Gastrocnemius medialis (tissue), 4 donors: Measurements from ENCODE around the gene UPF1.

Experiments
- POLR2A ChIP-seq, 2 donors: fragments of 450-650 bp; IDR thresholded peaks; one replicate each; pipeline ENCODE4 v1.6.1; 2017; ENCODE audit warnings: antibody characterized with exemption in 2 of 2, mild to moderate bottlenecking in 2 of 2, moderate library complexity in 2 of 2
- TF ChIP-seq, protein P1 (sequence below), 5 experiments: fragments of 450-650 bp in 3 of 5; fragments of 200-600 bp in 2 of 5; sonication (generic) in 2 of 5; IDR thresholded peaks in 4 of 5; conservative IDR thresholded peaks in 1 of 5; 1 replicate in 4 of 5; 2 replicates in 1 of 5; pipeline ENCODE4 v1.5.1; 2016 to 2019; ENCODE audit warnings: antibody characterized with exemption in 5 of 5, mild to moderate bottlenecking in 3 of 5, moderate library complexity in 3 of 5

GRCh38 chr19:18807861-18808331 is 23.9 kb upstream of the UPF1 start:
- TF ChIP-seq, protein P1, sequence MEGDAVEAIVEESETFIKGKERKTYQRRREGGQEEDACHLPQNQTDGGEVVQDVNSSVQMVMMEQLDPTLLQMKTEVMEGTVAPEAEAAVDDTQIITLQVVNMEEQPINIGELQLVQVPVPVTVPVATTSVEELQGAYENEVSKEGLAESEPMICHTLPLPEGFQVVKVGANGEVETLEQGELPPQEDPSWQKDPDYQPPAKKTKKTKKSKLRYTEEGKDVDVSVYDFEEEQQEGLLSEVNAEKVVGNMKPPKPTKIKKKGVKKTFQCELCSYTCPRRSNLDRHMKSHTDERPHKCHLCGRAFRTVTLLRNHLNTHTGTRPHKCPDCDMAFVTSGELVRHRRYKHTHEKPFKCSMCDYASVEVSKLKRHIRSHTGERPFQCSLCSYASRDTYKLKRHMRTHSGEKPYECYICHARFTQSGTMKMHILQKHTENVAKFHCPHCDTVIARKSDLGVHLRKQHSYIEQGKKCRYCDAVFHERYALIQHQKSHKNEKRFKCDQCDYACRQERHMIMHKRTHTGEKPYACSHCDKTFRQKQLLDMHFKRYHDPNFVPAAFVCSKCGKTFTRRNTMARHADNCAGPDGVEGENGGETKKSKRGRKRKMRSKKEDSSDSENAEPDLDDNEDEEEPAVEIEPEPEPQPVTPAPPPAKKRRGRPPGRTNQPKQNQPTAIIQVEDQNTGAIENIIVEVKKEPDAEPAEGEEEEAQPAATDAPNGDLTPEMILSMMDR (IDR thresholded peaks at IDR 0.05 in 4 of 5, conservative IDR thresholded peaks at IDR 0.05 in 1 of 5), result no peak
- TF ChIP-seq POLR2A (IDR thresholded peaks at IDR 0.05), result no peak
